IPS DF 6.9 (cell line): Measurements from ENCODE around the gene DLST.
"Not testable (repeated sequence)": the region's sequence is repeated elsewhere in the genome, so short reads cannot be mapped to it uniquely, and the experiment has no call there.

Experiments used
- DNase-seq: peaks from one replicate; pipeline ENCODE4 v3.0.0-alpha.2; 2013; ENCODE audit warnings: low read depth, low spot score
- H3K27ac ChIP-seq: one replicate; pipeline ENCODE4 v1.5.1; 2013; ENCODE audit warnings: low read length, control low read depth
- H3K27me3 ChIP-seq: 2 replicates; pipeline ENCODE4 v1.6.1; 2013; ENCODE audit warnings: mild to moderate bottlenecking, low read length; ENCODE audit not compliant: control insufficient read depth, insufficient read depth
- H3K36me3 ChIP-seq: 2 replicates; pipeline ENCODE4 v1.6.1; 2013; ENCODE audit warnings: low read length; ENCODE audit not compliant: control insufficient read depth, insufficient read depth
- H3K4me1 ChIP-seq: 2 replicates; pipeline ENCODE4 v1.6.1; 2013; ENCODE audit warnings: low read length; ENCODE audit not compliant: control insufficient read depth, insufficient read depth
- H3K4me3 ChIP-seq: 2 replicates; pipeline ENCODE4 v1.5.1; 2013; ENCODE audit warnings: mild to moderate bottlenecking, low read length
- H3K9me3 ChIP-seq: 2 replicates; pipeline ENCODE4 v1.6.1; 2013; ENCODE audit warnings: low read length, inconsistent platforms; ENCODE audit not compliant: control insufficient read depth, insufficient read depth
- WGBS: extraction: QIAGEN DNeasy Blood & Tissue Kit; methylation state at CpG from one replicate; pipeline ENCODE4 v1.1.7; 2013; ENCODE audit warnings: mixed read lengths, missing lambda C conversion rate; ENCODE audit not compliant: insufficient read length, insufficient coverage; 5-methylcytosine and 5-hydroxymethylcytosine counted together

DLST gene

DNA sequence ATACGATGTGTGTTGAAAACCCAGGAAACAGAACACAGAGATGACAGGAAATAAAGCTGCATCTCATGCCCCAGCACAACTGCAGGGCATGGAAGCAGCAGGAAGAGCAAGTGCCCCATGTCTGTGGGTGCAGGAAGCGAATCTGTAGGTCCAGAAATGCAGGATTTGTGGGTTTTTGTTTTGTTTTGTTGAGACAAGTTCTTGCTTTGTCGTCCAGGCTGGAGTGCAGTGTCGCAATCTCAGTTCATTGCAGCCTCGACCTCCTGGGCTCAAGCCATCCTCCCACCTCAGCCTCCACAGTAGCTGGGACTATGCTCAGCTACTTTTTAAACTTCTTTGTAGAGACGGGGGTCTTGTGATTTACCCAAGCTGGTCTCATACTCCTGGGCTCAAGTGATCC is 47.5 kb downstream of the DLST start:
- Histone ChIP-seq H3K9me3 (no peaks in the 10 kb centered on the region), H3K27me3 (no peaks in the 10 kb centered on the region), H3K4me1 (no peaks in the 10 kb centered on the region), H3K36me3 (no peaks in the 10 kb centered on the region), H3K27ac (no peak overlapping the region), H3K4me3 (no peak overlapping the region)
- DNase-seq: no peak
- no CpG with 5 or more reads among the region's 6 CpGs for WGBS

DNA sequence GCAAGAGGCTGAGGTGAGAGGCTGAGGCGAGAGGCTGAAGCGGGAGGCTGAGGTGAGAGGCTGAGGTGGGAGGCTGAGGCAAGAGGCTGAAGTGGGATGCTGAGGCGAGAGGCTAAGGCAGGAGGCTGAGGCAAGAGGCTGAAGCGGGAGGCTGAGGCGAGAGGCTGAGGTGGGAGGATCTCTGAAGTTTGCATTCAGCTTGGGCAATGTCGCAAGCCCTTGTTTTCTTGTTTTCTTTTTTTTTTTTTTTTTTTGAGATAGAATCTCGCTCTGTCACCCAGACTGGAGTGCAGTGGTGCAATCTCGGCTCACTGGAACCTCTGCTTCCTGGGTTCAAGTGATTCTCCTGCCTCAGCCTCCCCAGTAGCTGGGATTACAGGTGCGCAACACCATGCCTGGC is 50.0 kb downstream of the DLST start:
- not testable (repeated sequence) for H3K36me3 ChIP-seq, H3K9me3 ChIP-seq, H3K4me3 ChIP-seq, H3K27me3 ChIP-seq, H3K27ac ChIP-seq, H3K4me1 ChIP-seq, DNase-seq
- no CpG with 5 or more reads among the region's 9 CpGs for WGBS

DNA sequence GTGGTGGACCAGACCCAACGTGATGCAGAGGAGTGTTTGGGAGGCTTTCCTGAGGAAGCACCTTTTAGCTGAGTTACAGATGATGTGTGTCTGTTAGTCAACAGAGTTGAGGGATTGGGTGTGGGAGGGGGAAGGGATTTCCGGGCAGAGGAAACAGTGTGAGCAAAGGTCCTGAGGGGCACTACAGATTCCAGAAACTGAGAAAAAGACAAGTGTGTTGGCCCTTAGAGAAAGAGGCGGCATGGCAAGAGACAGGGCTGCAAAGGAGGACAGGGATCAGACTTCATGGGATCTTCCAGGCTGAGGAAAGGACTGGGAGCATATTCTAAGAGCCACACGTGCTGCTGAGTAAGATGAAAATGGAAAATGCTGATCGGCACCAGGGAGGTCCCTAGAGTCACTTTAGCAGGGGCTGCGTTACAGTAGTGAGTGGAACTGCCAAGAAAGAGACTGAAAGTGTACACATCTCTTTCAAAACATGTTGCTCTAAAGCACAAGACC is 50.7 kb downstream of the DLST start:
- DNase-seq: no peak
- Histone ChIP-seq H3K36me3 (no peaks in the 10 kb centered on the region), H3K4me3 (no peak overlapping the region), H3K4me1 (no peaks in the 10 kb centered on the region), H3K9me3 (no peaks in the 10 kb centered on the region), H3K27ac (no peak overlapping the region), H3K27me3 (no peaks in the 10 kb centered on the region)
- no CpG with 5 or more reads among the region's 6 CpGs for WGBS

DNA sequence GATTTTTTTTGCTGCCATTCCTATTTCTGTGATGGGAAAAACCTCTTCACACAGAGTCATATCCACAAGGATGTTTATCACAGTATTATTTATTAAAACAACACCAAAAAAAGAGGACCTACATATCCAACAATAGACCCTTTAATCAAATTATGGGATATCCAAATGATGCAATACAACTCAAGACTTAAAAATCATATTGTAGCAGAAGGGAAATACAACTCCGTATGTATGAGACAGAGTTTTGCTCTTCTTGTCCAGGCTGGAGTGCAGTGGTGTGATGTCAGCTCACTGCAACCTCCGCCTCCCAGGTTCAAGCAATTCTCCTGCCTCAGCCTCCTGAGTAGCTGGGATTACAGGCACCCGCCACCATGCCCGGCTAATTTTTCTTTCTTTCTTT is 51.2 kb downstream of the DLST start:
- not testable (repeated sequence) for H3K27ac ChIP-seq, H3K4me1 ChIP-seq, H3K36me3 ChIP-seq, H3K27me3 ChIP-seq, H3K9me3 ChIP-seq, DNase-seq, H3K4me3 ChIP-seq
- WGBS: no CpG with 5 or more reads among the region's 4 CpGs

DNA sequence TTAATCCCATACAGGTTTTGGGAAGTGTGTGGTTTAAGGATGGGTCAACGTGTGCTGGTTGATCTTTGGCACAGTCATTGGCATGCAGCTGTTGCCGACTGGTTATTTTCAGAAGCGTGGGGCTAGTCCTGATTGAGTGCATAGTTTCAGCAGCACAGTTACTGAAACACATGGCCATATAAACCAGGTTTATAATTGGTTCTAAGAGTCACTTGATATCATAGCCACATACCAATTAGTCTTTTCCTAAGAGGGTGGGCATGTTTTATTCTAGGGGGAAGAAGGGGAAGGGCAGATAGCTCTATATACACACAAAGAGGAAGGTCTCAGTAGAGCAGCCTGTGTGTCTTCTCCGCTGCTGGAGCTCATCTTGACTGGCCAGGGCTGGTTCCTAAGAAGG is 52.3 kb downstream of the DLST start:
- Histone ChIP-seq H3K4me1 (no peaks in the 10 kb centered on the region), H3K9me3 (no peaks in the 10 kb centered on the region), H3K27me3 (no peaks in the 10 kb centered on the region), H3K36me3 (no peaks in the 10 kb centered on the region), H3K27ac (no peak overlapping the region), H3K4me3 (no peak overlapping the region)
- DNase-seq: no peak
- no CpG with 5 or more reads among the region's 4 CpGs for WGBS

DNA sequence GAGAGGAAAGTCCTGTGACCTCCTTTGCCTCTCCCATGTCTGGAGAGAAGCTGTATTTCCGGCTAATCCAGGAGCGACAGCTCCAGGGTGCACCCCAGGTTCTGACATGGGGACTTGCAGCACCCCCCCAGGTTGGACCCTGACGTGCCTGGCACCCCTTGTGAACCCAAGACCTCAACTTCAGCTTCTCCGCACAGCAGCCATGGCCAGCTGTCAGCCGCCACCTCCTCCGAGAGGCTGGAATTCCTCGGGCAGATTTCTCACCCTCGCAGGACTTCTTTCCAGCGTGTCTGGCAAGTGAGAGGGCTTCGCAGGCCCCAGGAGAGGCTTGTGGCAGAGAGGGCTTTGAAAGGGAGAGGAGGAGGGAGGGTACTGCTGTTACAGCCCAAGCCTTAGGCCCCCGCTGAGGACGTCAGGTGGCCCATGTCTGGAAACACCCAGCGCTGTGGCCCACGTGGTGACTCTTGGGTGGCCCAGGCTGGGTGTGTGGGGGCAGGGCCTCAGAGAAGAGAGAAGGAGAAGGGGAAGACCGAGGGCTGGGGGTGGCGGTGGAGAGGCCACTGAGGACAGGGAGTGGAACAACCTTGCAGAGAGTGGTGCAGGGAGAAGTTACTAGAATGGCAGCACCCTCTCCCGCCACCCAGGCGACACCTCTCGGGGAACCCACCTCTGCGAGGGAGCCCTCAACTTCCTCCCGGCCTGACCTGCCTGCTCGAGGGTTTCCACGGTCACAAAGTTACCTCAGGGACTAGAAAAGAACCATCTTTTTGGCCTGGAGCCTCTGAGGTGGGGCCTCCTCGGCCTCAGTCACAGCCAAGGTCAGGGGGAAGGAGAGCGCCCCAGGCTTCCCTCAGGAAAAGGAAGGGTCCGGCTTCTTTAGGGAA is 53.0 kb downstream of the DLST start:
- DNase-seq: no peak
- no peaks in the 10 kb centered on the region for H3K27me3 ChIP-seq
- no peaks in the 10 kb centered on the region for H3K9me3 ChIP-seq
- H3K27ac ChIP-seq: no peak overlapping the region
- WGBS: no CpG with 5 or more reads among the region's 26 CpGs
- no peaks in the 10 kb centered on the region for H3K4me1 ChIP-seq
- no peak overlapping the region for H3K4me3 ChIP-seq
- H3K36me3 ChIP-seq: no peaks in the 10 kb centered on the region

DNA sequence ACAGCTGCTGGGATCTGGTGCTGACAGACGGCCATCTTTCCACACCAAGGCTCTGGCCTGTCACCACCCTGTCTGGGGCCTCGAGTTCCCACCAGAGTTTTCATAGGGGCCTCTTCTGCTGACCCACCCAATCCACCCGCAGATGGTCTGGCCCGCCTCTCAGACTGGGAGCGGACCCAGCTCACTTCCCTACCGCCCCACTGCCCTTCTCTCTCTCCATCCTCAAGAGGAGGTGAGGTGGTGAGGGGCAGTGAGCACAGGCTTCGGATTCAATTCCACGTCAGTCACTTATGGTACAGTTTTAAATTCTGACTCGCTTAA is 53.6 kb downstream of the DLST start:
- no peak overlapping the region for H3K27ac ChIP-seq
- no peaks in the 10 kb centered on the region for H3K9me3 ChIP-seq
- no peaks in the 10 kb centered on the region for H3K4me1 ChIP-seq
- no peak overlapping the region for H3K4me3 ChIP-seq
- no peaks in the 10 kb centered on the region for H3K36me3 ChIP-seq
- no peak for DNase-seq
- no CpG with 5 or more reads among the region's 9 CpGs for WGBS
- no peaks in the 10 kb centered on the region for H3K27me3 ChIP-seq

DNA sequence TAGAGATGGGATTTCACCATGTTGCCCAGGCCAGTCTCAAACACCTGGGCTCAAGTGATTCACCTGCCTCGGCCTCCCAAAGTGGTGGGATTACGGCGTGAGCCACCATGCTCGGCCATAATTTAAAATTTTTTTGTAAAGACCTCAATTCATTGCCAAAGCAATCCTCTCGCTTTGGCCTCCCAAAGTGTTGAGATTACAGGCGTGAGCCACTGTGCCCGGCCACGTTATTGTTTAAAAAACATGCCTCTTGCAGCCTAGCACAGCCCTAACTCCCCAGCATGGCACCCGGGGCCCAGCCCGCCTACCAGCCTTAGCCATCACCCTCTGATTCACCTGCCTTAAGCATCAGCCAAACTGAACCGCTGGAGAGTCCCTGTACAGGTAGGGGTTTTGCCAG is 54.4 kb downstream of the DLST start:
- no CpG with 5 or more reads among the region's 11 CpGs for WGBS
- no peaks in the 10 kb centered on the region for H3K9me3 ChIP-seq

DNA sequence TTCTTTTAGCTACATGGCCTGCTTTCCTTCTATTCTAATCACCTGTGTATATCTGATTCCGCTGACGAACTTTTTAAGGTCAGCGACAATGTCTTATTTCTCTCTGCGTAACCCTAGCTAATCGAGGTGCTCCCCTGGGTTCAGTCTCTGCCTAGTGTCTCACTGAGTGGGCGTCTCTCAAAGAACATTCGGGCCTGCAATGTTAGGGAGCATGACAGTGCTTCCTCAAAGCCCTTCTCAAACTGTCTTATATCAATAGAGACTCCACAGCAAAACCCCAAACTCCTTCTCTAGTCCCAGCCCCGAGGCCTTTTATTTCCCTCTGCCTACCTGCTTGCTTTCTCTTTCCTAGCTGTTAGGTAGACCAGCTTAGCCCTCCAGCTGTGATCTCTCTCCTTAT is 55.0 kb downstream of the DLST start:
- no peak overlapping the region for H3K27ac ChIP-seq
- H3K9me3 ChIP-seq: no peaks in the 10 kb centered on the region
- no peaks in the 10 kb centered on the region for H3K4me1 ChIP-seq
- no CpG with 5 or more reads among the region's 8 CpGs for WGBS
- no peak overlapping the region for H3K4me3 ChIP-seq
- no peaks in the 10 kb centered on the region for H3K27me3 ChIP-seq
- no peaks in the 10 kb centered on the region for H3K36me3 ChIP-seq
- no peak for DNase-seq

More for the DNA sequence above, 54.4 kb downstream of the DLST start:
- H3K27me3 ChIP-seq: no peaks in the 10 kb centered on the region
- no peak overlapping the region for H3K4me3 ChIP-seq
- H3K27ac ChIP-seq: no peak overlapping the region
- H3K36me3 ChIP-seq: no peaks in the 10 kb centered on the region
- no peaks in the 10 kb centered on the region for H3K4me1 ChIP-seq
- DNase-seq: no peak

DNA sequence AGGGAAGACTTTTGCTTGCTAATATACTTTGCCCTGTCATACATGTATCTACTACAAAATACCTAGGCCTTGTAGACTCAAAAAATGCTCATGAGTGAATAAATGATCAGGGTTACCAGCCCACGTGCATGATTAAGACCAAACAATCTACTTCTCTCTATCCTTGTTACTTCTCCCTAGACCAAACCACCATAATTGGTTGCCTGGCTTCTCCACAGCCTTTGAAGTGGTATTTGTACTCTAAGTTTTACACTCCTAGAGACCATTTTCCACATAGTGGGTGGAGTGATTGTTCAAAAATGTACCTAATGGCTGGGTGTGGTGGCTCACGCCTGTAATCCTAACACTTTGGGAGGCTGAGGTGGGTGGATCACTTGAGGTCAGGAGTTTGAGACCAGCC is 55.5 kb downstream of the DLST start:
- Histone ChIP-seq H3K27ac (no peak overlapping the region), H3K4me1 (no peaks in the 10 kb centered on the region), H3K36me3 (no peaks in the 10 kb centered on the region), H3K27me3 (no peaks in the 10 kb centered on the region), H3K4me3 (no peak overlapping the region), H3K9me3 (no peaks in the 10 kb centered on the region)
- DNase-seq: no peak
- WGBS: no CpG with 5 or more reads among the region's 2 CpGs
